Neutrophil (primary cell): Measurements from ENCODE around the gene GNG10.

Source experiments
- H3K27ac ChIP-seq: fragments of 200-600 bp; sonication (generic); 2 replicates; pipeline ENCODE4 v1.5.1; 2016; ENCODE audit warnings: mild to moderate bottlenecking, moderate library complexity
- H3K27me3 ChIP-seq: fragments of 200-600 bp; sonication (generic); 2 replicates; pipeline ENCODE4 v1.6.0; 2016; ENCODE audit warnings: mild to moderate bottlenecking
- H3K36me3 ChIP-seq: fragments of 200-600 bp; sonication (generic); 2 replicates; pipeline ENCODE4 v1.5.1; 2017
- H3K4me1 ChIP-seq, 2 experiments: fragments of 200-600 bp in 1 of 2; sonication (generic) in 1 of 2; 1 replicate in 1 of 2; 2 replicates in 1 of 2; pipeline versions ENCODE4 v1.5.1 to v1.6.1; 2013 to 2016; ENCODE audit warnings: low read depth in 1 of 2, low read length in 1 of 2, mild to moderate bottlenecking in 1 of 2, moderate library complexity in 1 of 2; ENCODE audit not compliant: control insufficient read depth in 1 of 2, insufficient read depth in 1 of 2
- H3K4me3 ChIP-seq, 2 experiments: fragments of 200-600 bp in 1 of 2; sonication (generic) in 1 of 2; 1 replicate in 1 of 2; 2 replicates in 1 of 2; pipeline ENCODE4 v1.5.1; 2013 to 2016; ENCODE audit warnings: low read depth in 1 of 2, low read length in 1 of 2, mild to moderate bottlenecking in 1 of 2, moderate library complexity in 1 of 2
- H3K9me3 ChIP-seq: fragments of 200-600 bp; sonication (generic); 2 replicates; pipeline ENCODE4 v1.5.1; 2016
- CTCF ChIP-seq: fragments of 200-600 bp; sonication (generic); IDR thresholded peaks from 2 replicates; pipeline ENCODE4 v1.5.1; 2016; ENCODE audit warnings: antibody characterized with exemption

GNG10 gene

GRCh38 chr9:111704503-111704902, 43.1 kb downstream of the GNG10 start:
- Histone ChIP-seq H3K27me3 (no peaks in the 10 kb centered on the region), H3K4me3 (no peak overlapping the region), H3K36me3 (peaks cover 3% of the 10 kb centered on the region), H3K9me3 (no peaks in the 10 kb centered on the region), H3K27ac (no peak overlapping the region), H3K4me1 (no peaks in the 10 kb centered on the region)
- TF ChIP-seq CTCF: no peak

- Histone ChIP-seq H3K27ac (no peak overlapping the region), H3K9me3 (no peaks in the 10 kb centered on the region), H3K4me1 (peaks cover 0 to 4% of the 10 kb centered on the region in 2 experiments), H3K27me3 (no peaks in the 10 kb centered on the region), H3K36me3 (no peaks in the 10 kb centered on the region), H3K4me3 (no peak overlapping the region)
- no peak for TF ChIP-seq CTCF
Observed at GRCh38 chr9:111711548-111711947, 50.1 kb downstream of the GNG10 start.

- H3K27ac ChIP-seq: no peak overlapping the region
- peaks cover 0 to 4% of the 10 kb centered on the region in 2 experiments for H3K4me1 ChIP-seq
- H3K9me3 ChIP-seq: no peaks in the 10 kb centered on the region
- H3K27me3 ChIP-seq: no peaks in the 10 kb centered on the region
- no peak overlapping the region for H3K4me3 ChIP-seq
- H3K36me3 ChIP-seq: no peaks in the 10 kb centered on the region
- no peak for TF ChIP-seq CTCF
Observed at GRCh38 chr9:111712369-111712768, 51.0 kb downstream of the GNG10 start.

GRCh38 chr9:111715471-111715870, 54.1 kb downstream of the GNG10 start:
- Histone ChIP-seq H3K4me3 (no peak overlapping the region), H3K36me3 (no peaks in the 10 kb centered on the region), H3K9me3 (no peaks in the 10 kb centered on the region), H3K27me3 (no peaks in the 10 kb centered on the region), H3K4me1 (peaks cover 0 to 4% of the 10 kb centered on the region in 2 experiments), H3K27ac (no peak overlapping the region)
- no peak for TF ChIP-seq CTCF

GRCh38 chr9:111719541-111719940, 58.1 kb downstream of the GNG10 start:
- no peak overlapping the region for H3K4me3 ChIP-seq
- no peak overlapping the region for H3K27ac ChIP-seq
- H3K9me3 ChIP-seq: no peaks in the 10 kb centered on the region
- TF ChIP-seq CTCF: no peak
- no peaks in the 10 kb centered on the region for H3K27me3 ChIP-seq
- no peaks in the 10 kb centered on the region for H3K36me3 ChIP-seq
- H3K4me1 ChIP-seq: no peaks in the 10 kb centered on the region
